Upper lobe of left lung (tissue), 6 donors: Measurements from ENCODE around the gene CAPS. TPM values are rescaled to one million over a fixed set of nuclear protein-coding genes. Genes with fewer than 3 reads are reported as not detected.

Experiments
- ATAC-seq, 2 donors: fragments of 200-7000 bp; cut with Tn5 transposase; one replicate each; pipeline ENCODE4 v1.9.1; 2022; ENCODE audit warnings: mild to moderate bottlenecking in 2 of 2, moderate library complexity in 2 of 2; ENCODE audit not compliant: low FRiP score in 2 of 2
- DNase-seq, 2 donors: peaks; one replicate each; pipeline ENCODE4 v3.0.0-alpha.2; 2019 to 2020
- H3K27ac ChIP-seq, 4 donors: fragments of 200-600 bp; sonication (generic); one replicate each; pipeline ENCODE4 v1.5.1; 2016 to 2019
- H3K27me3 ChIP-seq, 4 donors: fragments of 200-600 bp; sonication (generic); one replicate each; pipeline ENCODE4 v1.5.1; 2017 to 2019
- H3K36me3 ChIP-seq, 4 donors: fragments of 200-600 bp; sonication (generic); one replicate each; pipeline ENCODE4 v1.5.1; 2016 to 2019
- H3K4me1 ChIP-seq, 4 donors: fragments of 200-600 bp; sonication (generic); one replicate each; pipeline ENCODE4 v1.5.1; 2018 to 2019
- H3K4me3 ChIP-seq, 4 donors: fragments of 200-600 bp; sonication (generic); one replicate each; pipeline ENCODE4 v1.5.1; 2017 to 2019; ENCODE audit warnings: mild to moderate bottlenecking in 2 of 4, moderate library complexity in 1 of 4
- H3K9me3 ChIP-seq, 4 donors: fragments of 200-600 bp; sonication (generic); one replicate each; pipeline ENCODE4 v1.5.1; 2018 to 2019
- CTCF ChIP-seq, 6 experiments: fragments of 450-650 bp in 4 of 6; fragments of 200-600 bp in 2 of 6; sonication (generic) in 2 of 6; IDR thresholded peaks; one replicate each; pipeline ENCODE4 v1.5.1; 2016 to 2019; ENCODE audit warnings: antibody characterized with exemption in 6 of 6
- EP300 ChIP-seq, 4 donors: sonication (generic); formaldehyde crosslinking; IDR thresholded peaks; one replicate each; pipeline ENCODE4 v1.5.1; 2017; ENCODE audit warnings: antibody characterized with exemption in 4 of 4, control low read depth in 2 of 4
- POLR2A ChIP-seq, 4 donors: fragments of 450-650 bp; IDR thresholded peaks; one replicate each; pipeline ENCODE4 v1.5.1; 2016 to 2017; ENCODE audit warnings: antibody characterized with exemption in 4 of 4, mild to moderate bottlenecking in 2 of 4
- POLR2AphosphoS5 ChIP-seq, 2 donors: sonication (generic); formaldehyde crosslinking; IDR thresholded peaks; one replicate each; pipeline ENCODE4 v1.5.1; 2017; ENCODE audit warnings: antibody characterized with exemption in 2 of 2
- WGBS, 2 donors: methylation state at CpG; one replicate each; pipeline ENCODE4 v1.1.5; 2017 to 2018; 5-methylcytosine and 5-hydroxymethylcytosine counted together
- total RNA-seq, 6 donors: library from RNA; depleted of rRNA in 4 of 6; stranded (reverse); fragments of >200 nt in 4 of 6; gene quantifications; one replicate each; pipeline versions ENCODE4 v1.1.0 to v1.2.1, GENCODE V29; 2016 to 2021
- donor health status: DM: no; HTN: no; CAD: no; lungs with moderate emphysema.
- donor health status: DM: no; HTN: yes; CAD: no; lungs with severe emphysema.

CAPS gene
- total RNA-seq: 100 to 1,000 TPM in 4 of 6 donors, 10 to 100 TPM in 2; 20.6 to 414 (median 115) TPM

GRCh38 chr19:5913739-5914357, at the start of gene CAPS:
Gene CAPS, plus strand, starts transcription at chr19:5914254. Its CDS starts 153 bp downstream, at chr19:5914407.
- Histone ChIP-seq H3K36me3 (peaks cover 4 to 69% (median 47%) of the 10 kb centered on the region in 4 donors), H3K4me3 (peak within 1 kb of the TSS in 3 of 4 donors; percentile 11 to 17 (median 11)), H3K9me3 (no peaks in the 10 kb centered on the region), H3K4me1 (peaks cover 6 to 22% (median 20%) of the 10 kb centered on the region in 4 donors), H3K27ac (peak within 1 kb of the TSS; percentile 23 to 63 (median 53)), H3K27me3 (no peaks in the 10 kb centered on the region)
- DNase-seq: peak; percentile 56 to 89
- whole genome bisulfite sequencing, 2 donors: 70% methylated on average over 10 of the region's 10 CpGs; no CpG with 5 or more reads in 1 of the 2 donors
- TF ChIP-seq POLR2AphosphoS5 (IDR thresholded peaks at IDR 0.05): peak; percentile 17 to 29
- TF ChIP-seq POLR2A (IDR thresholded peaks at IDR 0.05): peak in 1 of 4 donors; percentile 42
- TF ChIP-seq EP300 (IDR thresholded peaks at IDR 0.05): no peak
- peak; percentile 65 to 84 for ATAC-seq

- no peak for TF ChIP-seq POLR2AphosphoS5 (IDR thresholded peaks at IDR 0.05)
- TF ChIP-seq CTCF (IDR thresholded peaks at IDR 0.05): peak in 1 of 6 experiments; percentile 21
- 77 to 88% methylated on average over 11 to 14 of the region's 14 CpGs for WGBS, 2 donors
- Histone ChIP-seq H3K4me1 (no peaks in the 10 kb centered on the region), H3K27ac (no peak overlapping the region), H3K4me3 (no peak overlapping the region), H3K9me3 (no peaks in the 10 kb centered on the region), H3K27me3 (no peaks in the 10 kb centered on the region), H3K36me3 (no peaks in the 10 kb centered on the region)
- no peak for ATAC-seq
- DNase-seq: no peak
Observed at GRCh38 chr19:5864725-5865486, 49.1 kb upstream of the CAPS start.

GRCh38 chr19:5865772-5866171, 48.3 kb upstream of the CAPS start:
- no peaks in the 10 kb centered on the region for H3K36me3 ChIP-seq
- no peak overlapping the region for H3K27ac ChIP-seq
- H3K9me3 ChIP-seq: no peaks in the 10 kb centered on the region
- H3K27me3 ChIP-seq: no peaks in the 10 kb centered on the region
- TF ChIP-seq POLR2AphosphoS5 (IDR thresholded peaks at IDR 0.05): no peak
- no peak for TF ChIP-seq EP300 (IDR thresholded peaks at IDR 0.05)
- no peak for TF ChIP-seq POLR2A (IDR thresholded peaks at IDR 0.05)
- TF ChIP-seq CTCF (IDR thresholded peaks at IDR 0.05): no peak
- H3K4me1 ChIP-seq: no peaks in the 10 kb centered on the region
- 85 to 88% methylated on average over 7 to 11 of the region's 11 CpGs for WGBS, 2 donors
- no peak overlapping the region for H3K4me3 ChIP-seq
- DNase-seq: no peak
- no peak for ATAC-seq

- H3K27me3 ChIP-seq: no peaks in the 10 kb centered on the region
- DNase-seq (no peak), ATAC-seq (no peak)
- no peaks in the 10 kb centered on the region for H3K36me3 ChIP-seq
- TF ChIP-seq EP300 (IDR thresholded peaks at IDR 0.05): no peak
- no peak for TF ChIP-seq CTCF (IDR thresholded peaks at IDR 0.05)
- TF ChIP-seq POLR2A (IDR thresholded peaks at IDR 0.05): no peak
- no peak for TF ChIP-seq POLR2AphosphoS5 (IDR thresholded peaks at IDR 0.05)
- H3K4me3 ChIP-seq: no peak overlapping the region
- no peaks in the 10 kb centered on the region for H3K9me3 ChIP-seq
- 52 to 85% methylated on average over 7 to 31 of the region's 31 CpGs for WGBS, 2 donors
- H3K27ac ChIP-seq: no peak overlapping the region
- H3K4me1 ChIP-seq: no peaks in the 10 kb centered on the region
Observed at GRCh38 chr19:5867201-5868136, 46.6 kb upstream of the CAPS start.

- Histone ChIP-seq H3K36me3 (no peaks in the 10 kb centered on the region), H3K4me1 (no peaks in the 10 kb centered on the region), H3K9me3 (no peaks in the 10 kb centered on the region), H3K4me3 (no peak overlapping the region), H3K27me3 (no peaks in the 10 kb centered on the region), H3K27ac (no peak overlapping the region)
- DNase-seq: no peak
- TF ChIP-seq EP300 (IDR thresholded peaks at IDR 0.05) (no peak), POLR2AphosphoS5 (IDR thresholded peaks at IDR 0.05) (no peak), POLR2A (IDR thresholded peaks at IDR 0.05) (no peak), CTCF (IDR thresholded peaks at IDR 0.05) (no peak)
- 67 to 72% methylated on average over 12 of the region's 12 CpGs for WGBS, 2 donors
- ATAC-seq: no peak
Observed at GRCh38 chr19:5870986-5871394, 43.1 kb upstream of the CAPS start.
